ENCODE data around the gene CCDC127.
"Not testable (repeated sequence)": the region's sequence is repeated elsewhere in the genome, so short reads cannot be mapped to it uniquely, and the experiment has no call there.

CCDC127 gene

GRCh38 chr5:170971-171800 is 46.8 kb downstream of the CCDC127 start:
- no peak for DNase-seq

- no peak for DNase-seq
Observed at GRCh38 chr5:169728-170094, 48.2 kb downstream of the CCDC127 start.

GRCh38 chr5:169071-169727 is 48.8 kb downstream of the CCDC127 start:
- no peak for DNase-seq

GRCh38 chr5:167982-168660 is 49.8 kb downstream of the CCDC127 start:
- no peak for DNase-seq

GRCh38 chr5:167511-167910 is 50.4 kb downstream of the CCDC127 start:
- no peak for DNase-seq

GRCh38 chr5:166441-167372 is 51.2 kb downstream of the CCDC127 start:
- no peak for DNase-seq

- not testable (repeated sequence) for DNase-seq
Observed at GRCh38 chr5:164783-165182, 53.2 kb downstream of the CCDC127 start.

GRCh38 chr5:164244-164643 is 53.7 kb downstream of the CCDC127 start:
- DNase-seq, result no peak

- DNase-seq, result no peak
Observed at GRCh38 chr5:163841-164240, 54.1 kb downstream of the CCDC127 start.

- DNase-seq, result no peak
Observed at GRCh38 chr5:163338-163620, 54.7 kb downstream of the CCDC127 start.

GRCh38 chr5:162565-163337 is 55.2 kb downstream of the CCDC127 start:
- DNase-seq, result no peak

- DNase-seq, result no peak
Observed at GRCh38 chr5:162190-162564, 55.8 kb downstream of the CCDC127 start.

GRCh38 chr5:161803-162110 is 56.2 kb downstream of the CCDC127 start:
- no peak for DNase-seq

GRCh38 chr5:160921-161802 is 56.8 kb downstream of the CCDC127 start:
- no peak for DNase-seq

- no peak for DNase-seq
Observed at GRCh38 chr5:160173-160510, 57.8 kb downstream of the CCDC127 start.

- DNase-seq, result no peak
Observed at GRCh38 chr5:159448-160172, 58.3 kb downstream of the CCDC127 start.

GRCh38 chr5:158807-159447 is 59.0 kb downstream of the CCDC127 start:
- no peak for DNase-seq

GRCh38 chr5:157801-158200 is 60.2 kb downstream of the CCDC127 start:
- no peak for DNase-seq

GRCh38 chr5:157126-157715 is 60.7 kb downstream of the CCDC127 start:
- no peak for DNase-seq

Measured in activated CD4-positive, CD25-positive, alpha-beta regulatory T cell (primary cell).